Loucy (cell line): ENCODE data around the gene CTIF.

Experiments used
- EZH2phosphoT487 ChIP-seq: fragments of 200-600 bp; IDR thresholded peaks from 2 replicates; pipeline ENCODE4 v1.6.1; 2018; ENCODE audit warnings: antibody characterized with exemption, mild to moderate bottlenecking, moderate library complexity, borderline replicate concordance
- TF ChIP-seq, protein P1 (sequence below): fragments of 200-600 bp; sonication (generic); conservative IDR thresholded peaks from 2 replicates; pipeline ENCODE4 v1.5.1; 2014; ENCODE audit warnings: mild to moderate bottlenecking, antibody characterized with exemption, low read length

GRCh38 chr18:48855422-48856377 is 316.9 kb downstream of the CTIF start:
- TF ChIP-seq, protein P1, sequence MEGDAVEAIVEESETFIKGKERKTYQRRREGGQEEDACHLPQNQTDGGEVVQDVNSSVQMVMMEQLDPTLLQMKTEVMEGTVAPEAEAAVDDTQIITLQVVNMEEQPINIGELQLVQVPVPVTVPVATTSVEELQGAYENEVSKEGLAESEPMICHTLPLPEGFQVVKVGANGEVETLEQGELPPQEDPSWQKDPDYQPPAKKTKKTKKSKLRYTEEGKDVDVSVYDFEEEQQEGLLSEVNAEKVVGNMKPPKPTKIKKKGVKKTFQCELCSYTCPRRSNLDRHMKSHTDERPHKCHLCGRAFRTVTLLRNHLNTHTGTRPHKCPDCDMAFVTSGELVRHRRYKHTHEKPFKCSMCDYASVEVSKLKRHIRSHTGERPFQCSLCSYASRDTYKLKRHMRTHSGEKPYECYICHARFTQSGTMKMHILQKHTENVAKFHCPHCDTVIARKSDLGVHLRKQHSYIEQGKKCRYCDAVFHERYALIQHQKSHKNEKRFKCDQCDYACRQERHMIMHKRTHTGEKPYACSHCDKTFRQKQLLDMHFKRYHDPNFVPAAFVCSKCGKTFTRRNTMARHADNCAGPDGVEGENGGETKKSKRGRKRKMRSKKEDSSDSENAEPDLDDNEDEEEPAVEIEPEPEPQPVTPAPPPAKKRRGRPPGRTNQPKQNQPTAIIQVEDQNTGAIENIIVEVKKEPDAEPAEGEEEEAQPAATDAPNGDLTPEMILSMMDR: no peak
- no peak for TF ChIP-seq EZH2phosphoT487
